Rectal smooth muscle tissue (tissue), 1 donor: ENCODE measurements around the gene C1orf226.
"Not testable (repeated sequence)": the region's sequence is repeated elsewhere in the genome, so short reads cannot be mapped to it uniquely, and the experiment has no call there.

Experiments used
- H3K27ac ChIP-seq: one replicate; pipeline ENCODE4 v1.7.0; 2013; ENCODE audit warnings: low read depth, low read length, inconsistent platforms
- H3K27me3 ChIP-seq: one replicate; pipeline ENCODE4 v1.7.0; 2013; ENCODE audit warnings: low read length; ENCODE audit not compliant: control insufficient read depth, insufficient read depth
- H3K36me3 ChIP-seq: one replicate; pipeline ENCODE4 v1.7.0; 2013; ENCODE audit warnings: low read length; ENCODE audit not compliant: control insufficient read depth, insufficient read depth
- H3K4me1 ChIP-seq: one replicate; pipeline ENCODE4 v1.7.0; 2013; ENCODE audit warnings: low read length; ENCODE audit not compliant: control insufficient read depth, insufficient read depth
- H3K4me3 ChIP-seq: one replicate; pipeline ENCODE4 v1.7.0; 2013; ENCODE audit warnings: low read length
- H3K9ac ChIP-seq: one replicate; pipeline ENCODE4 v1.7.0; 2013; ENCODE audit warnings: low read length

C1orf226 gene, protein sequence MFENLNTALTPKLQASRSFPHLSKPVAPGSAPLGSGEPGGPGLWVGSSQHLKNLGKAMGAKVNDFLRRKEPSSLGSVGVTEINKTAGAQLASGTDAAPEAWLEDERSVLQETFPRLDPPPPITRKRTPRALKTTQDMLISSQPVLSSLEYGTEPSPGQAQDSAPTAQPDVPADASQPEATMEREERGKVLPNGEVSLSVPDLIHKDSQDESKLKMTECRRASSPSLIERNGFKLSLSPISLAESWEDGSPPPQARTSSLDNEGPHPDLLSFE

DNA sequence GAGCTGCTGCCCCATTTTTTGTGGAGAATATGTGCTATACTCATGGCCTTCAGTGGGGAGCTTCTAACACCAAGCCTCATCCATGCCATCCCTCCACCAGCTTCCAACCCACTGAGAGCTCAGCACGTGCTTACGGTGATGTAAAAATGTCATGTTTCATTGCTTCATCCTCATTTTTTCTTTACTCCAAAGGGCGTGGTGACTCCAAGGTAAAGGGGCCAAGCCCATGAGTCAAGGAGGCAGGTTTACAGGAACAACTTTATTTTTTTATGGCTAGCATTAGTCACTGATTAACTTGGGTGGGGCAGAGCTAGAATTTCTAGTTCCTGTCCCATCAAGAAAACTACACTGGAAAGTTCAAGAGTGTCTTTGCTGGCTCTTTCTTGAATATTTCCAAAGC is at the start of gene C1orf226:
Gene C1orf226 (plus strand): TSS at position 346 of the 400 bp plus-strand sequence. CDS start 174 bp downstream, outside the sequence.
- Histone ChIP-seq H3K27ac (no peak within 1 kb of the TSS), H3K4me1 (no peaks in the 10 kb centered on the region), H3K27me3 (no peaks in the 10 kb centered on the region), H3K9ac (no peak within 1 kb of the TSS), H3K4me3 (no peak within 1 kb of the TSS), H3K36me3 (peaks cover 4% of the 10 kb centered on the region)

DNA sequence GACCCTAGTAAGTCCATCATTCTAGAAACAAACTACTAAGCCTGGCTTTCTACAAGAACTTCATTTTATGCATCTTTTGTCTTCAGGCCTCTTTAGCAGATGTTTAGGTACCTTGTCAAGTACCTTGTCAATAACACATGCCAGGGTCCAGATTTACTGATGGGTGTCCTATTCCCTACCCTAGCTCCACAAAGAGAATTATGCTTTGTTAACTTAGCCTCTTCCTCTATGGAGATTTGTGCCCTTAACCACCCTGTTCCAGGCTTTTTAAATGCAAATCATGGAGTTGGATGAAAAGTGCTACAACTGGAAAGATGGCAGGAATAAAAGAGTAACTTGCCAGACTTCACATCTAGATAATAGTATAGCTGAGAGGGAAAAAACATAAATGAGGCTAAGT is 47.5 kb upstream of the C1orf226 start:
- Histone ChIP-seq H3K36me3 (no peaks in the 10 kb centered on the region), H3K27me3 (no peaks in the 10 kb centered on the region), H3K9ac (no peak overlapping the region)

DNA sequence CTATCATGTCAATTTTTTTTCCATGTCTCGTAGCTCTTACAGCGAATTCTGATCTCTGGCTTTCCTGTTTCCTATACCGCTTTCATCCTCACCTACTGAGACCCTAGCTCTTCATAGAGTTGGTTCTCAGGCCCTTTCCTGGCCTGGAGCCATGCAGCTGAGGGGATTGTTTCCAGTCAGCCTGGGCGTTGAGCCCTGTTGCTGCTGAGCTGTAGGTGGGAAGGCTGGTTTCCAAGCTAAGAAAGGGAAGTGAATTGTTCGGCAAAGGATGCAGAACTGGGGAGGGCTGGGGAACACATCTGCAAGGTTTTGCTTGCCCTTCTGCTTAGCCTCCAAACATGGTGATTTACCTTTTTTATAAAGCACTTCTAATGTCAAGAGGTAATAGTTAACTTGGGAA is 46.4 kb upstream of the C1orf226 start:
- no peaks in the 10 kb centered on the region for H3K27me3 ChIP-seq
- H3K9ac ChIP-seq = no peak overlapping the region
- H3K36me3 ChIP-seq = no peaks in the 10 kb centered on the region
- H3K27ac ChIP-seq = no peak overlapping the region
- H3K4me3 ChIP-seq = no peak overlapping the region
- no peaks in the 10 kb centered on the region for H3K4me1 ChIP-seq

More for the DNA sequence above, 47.5 kb upstream of the C1orf226 start:
- no peaks in the 10 kb centered on the region for H3K4me1 ChIP-seq
- no peak overlapping the region for H3K27ac ChIP-seq
- no peak overlapping the region for H3K4me3 ChIP-seq

DNA sequence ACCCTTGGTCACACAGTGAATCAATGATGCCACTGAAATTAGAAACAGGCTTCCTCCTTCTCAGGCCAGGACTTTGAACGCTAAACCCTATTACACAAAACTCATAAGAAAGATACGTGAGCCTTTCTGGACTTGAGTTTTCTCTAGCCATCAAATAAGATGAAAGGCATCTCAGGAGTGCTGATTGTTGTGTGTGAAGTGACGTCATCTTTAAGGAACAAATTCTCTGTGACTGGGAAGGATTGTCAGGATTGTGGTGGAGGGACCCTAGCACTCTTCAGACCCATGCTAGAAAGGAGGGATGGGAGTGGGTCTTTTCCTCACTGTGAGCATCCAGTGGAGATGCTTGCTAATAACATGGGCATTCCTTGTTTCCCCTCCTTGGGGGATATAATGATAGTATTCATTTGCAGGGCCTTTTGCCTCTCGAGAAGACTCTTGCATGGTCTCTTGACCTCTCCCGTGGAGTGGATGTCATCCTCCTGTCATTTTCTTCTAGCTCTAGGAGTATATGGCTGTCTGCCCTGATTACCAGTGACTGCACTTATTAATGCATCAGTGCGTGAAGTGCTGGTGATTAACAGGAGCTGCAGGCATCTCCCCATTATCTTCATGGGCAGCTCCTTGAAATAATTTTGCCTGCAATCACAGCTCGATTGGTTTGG is 44.8 kb upstream of the C1orf226 start:
- no peaks in the 10 kb centered on the region for H3K27me3 ChIP-seq

DNA sequence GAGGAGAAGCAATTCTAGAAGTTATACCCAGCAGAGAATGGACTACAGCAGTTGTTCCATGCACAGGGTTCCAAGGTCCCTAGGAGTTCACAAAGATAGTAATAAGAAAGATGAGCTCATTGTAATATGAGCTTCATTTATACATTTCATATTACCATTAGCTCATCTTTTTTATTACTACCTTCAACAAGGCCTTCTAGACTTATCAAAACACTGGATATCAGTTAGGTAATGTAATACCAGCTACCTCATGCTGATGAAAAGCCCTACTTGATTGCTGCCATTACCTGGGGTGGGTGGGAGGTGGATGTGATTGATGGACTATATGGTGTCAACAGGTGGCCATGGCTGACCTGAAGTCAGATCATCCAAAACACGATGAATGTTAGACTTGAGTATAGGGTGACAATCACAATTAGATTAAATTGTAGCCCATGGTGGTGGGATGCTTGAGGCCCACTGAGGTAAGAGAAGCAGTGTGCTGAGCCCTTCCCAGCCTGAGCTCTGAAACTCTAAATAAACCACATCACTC is 39.0 kb upstream of the C1orf226 start:
- no peaks in the 10 kb centered on the region for H3K27me3 ChIP-seq
- no peak overlapping the region for H3K27ac ChIP-seq
- H3K9ac ChIP-seq = no peak overlapping the region
- no peaks in the 10 kb centered on the region for H3K4me1 ChIP-seq
- H3K4me3 ChIP-seq = no peak overlapping the region
- H3K36me3 ChIP-seq = no peaks in the 10 kb centered on the region

More for the DNA sequence above, 44.8 kb upstream of the C1orf226 start:
- H3K27ac ChIP-seq = no peak overlapping the region
- H3K4me1 ChIP-seq = no peaks in the 10 kb centered on the region
- H3K36me3 ChIP-seq = no peaks in the 10 kb centered on the region
- H3K9ac ChIP-seq = no peak overlapping the region
- no peak overlapping the region for H3K4me3 ChIP-seq

DNA sequence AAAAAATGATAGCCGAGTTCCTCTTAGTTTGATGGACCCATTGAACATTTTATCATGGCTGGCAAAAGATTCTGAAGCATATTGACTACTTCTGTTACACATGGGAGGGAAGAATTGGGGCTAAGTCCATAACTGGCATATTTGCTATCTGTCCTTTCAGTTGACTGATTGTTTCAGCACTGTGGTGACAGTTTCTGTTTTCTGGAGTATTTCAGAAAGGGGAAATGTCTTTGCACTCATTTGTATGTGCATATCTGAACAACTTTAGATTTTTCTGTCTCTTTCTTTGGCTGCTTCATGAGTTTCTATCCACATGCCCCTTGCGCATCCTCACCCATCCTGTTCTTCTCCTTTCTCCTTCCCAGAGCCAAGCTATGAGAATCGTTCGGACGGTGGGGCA is 38.1 kb upstream of the C1orf226 start:
- no peaks in the 10 kb centered on the region for H3K27me3 ChIP-seq
- no peak overlapping the region for H3K27ac ChIP-seq
- no peak overlapping the region for H3K9ac ChIP-seq
- H3K4me3 ChIP-seq = no peak overlapping the region
- H3K36me3 ChIP-seq = no peaks in the 10 kb centered on the region
- no peaks in the 10 kb centered on the region for H3K4me1 ChIP-seq

DNA sequence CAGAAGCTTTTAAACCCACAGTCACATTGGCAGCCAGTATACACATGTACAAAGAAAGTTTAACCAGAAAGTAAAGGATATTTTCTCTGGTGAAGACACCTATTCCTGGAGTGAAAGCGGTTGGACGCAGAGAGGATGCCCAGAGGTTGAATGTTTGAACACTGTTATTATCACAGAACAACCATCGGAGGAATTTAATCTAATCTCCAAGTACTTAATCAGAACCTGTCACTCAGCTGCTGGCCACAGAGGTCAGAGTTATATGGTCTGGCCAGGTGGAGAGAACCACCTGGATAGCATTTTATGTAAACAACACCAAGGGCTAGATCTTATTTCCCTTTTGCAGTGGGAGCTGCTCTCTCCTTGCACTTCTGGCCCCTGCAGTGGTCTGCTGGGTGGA is 34.2 kb upstream of the C1orf226 start:
- H3K9ac ChIP-seq = no peak overlapping the region
- H3K4me3 ChIP-seq = no peak overlapping the region
- H3K36me3 ChIP-seq = no peaks in the 10 kb centered on the region
- H3K27me3 ChIP-seq = no peaks in the 10 kb centered on the region
- no peak overlapping the region for H3K27ac ChIP-seq
- no peaks in the 10 kb centered on the region for H3K4me1 ChIP-seq

DNA sequence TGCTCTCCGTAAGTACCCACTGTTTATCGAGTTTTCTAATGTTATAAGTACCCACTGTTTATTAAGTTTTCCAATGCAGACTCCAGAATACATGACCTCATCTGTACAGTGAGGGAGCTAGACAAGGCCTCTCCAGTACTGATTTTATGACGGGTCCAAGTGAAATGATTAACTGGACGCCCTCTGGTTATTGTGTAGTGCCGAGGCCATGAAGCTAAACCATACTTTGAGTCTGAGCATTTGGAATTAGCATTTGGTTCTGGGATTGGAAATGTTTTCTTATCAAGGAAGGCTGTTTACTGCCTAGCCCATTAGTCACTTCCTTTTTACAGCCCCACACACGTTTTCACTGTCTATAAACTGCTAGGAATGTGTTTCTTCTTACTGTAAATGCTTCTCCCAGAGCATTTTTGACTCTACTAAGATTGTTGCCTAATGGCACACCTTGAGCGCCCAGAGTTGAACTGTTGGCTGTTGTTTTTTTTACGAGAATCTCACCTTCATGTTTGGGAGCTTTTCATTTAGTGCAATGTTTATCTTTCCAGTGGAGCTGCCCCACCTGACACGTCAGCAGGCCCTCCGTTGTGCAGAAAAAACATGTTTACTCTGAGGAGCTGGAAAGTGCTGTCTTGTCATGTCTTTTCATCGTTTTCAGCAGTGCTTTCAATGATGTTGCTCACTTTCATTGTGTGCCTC is 31.7 kb upstream of the C1orf226 start:
- Histone ChIP-seq H3K27ac (no peak overlapping the region), H3K9ac (no peak overlapping the region), H3K27me3 (no peaks in the 10 kb centered on the region), H3K4me1 (no peaks in the 10 kb centered on the region), H3K36me3 (no peaks in the 10 kb centered on the region), H3K4me3 (no peak overlapping the region)

DNA sequence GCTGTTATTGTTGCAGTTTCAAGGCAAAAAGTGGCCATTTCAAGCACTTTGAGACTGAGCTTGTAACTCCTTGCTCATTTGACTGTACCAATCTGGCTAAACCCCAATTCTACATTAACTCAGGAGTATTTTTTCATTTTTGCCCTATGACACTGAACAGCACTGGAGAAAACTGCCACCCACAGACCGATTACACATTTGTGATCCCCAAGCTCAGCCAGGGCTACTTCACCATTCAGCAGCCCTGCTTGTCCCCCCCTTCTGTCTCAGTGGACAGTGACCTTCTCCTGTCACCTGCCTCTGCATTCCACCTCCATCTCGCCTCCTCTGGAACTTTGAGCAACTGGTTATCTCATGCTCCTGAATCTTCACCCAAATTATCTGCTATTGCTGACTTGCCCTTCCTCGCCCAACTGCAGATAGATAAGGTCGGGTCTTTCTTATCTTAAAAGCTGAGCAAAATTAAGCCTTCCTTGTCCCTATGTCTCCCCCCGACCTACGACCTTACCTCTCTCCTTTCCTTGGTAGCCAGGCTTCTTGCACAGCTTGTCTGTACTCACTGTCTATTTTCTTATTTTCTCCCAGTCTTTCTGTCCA is 30.2 kb upstream of the C1orf226 start:
- Histone ChIP-seq H3K4me3 (no peak overlapping the region), H3K36me3 (no peaks in the 10 kb centered on the region), H3K4me1 (no peaks in the 10 kb centered on the region), H3K27me3 (no peaks in the 10 kb centered on the region), H3K27ac (no peak overlapping the region), H3K9ac (no peak overlapping the region)

DNA sequence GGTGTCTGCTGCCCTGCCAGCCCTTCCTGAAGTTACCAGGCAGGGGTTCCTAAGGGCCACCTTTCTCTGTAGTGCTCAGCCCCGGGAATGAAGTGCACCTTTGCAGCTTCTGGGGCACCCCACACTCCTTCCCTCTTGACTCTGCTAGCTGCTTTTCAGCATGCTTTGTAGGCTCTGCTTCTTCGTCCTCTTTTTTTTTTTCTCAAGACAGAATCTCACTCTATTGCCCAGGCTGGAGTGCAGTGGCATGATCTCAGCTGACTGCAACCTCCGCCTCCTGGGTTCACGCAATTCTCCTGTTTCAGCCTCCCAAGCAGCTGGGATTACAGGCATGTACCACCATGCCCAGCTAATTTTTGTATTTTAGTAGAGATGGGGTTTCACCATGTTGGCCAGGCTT is 29.7 kb upstream of the C1orf226 start:
- H3K4me1 ChIP-seq, H3K9ac ChIP-seq, H3K36me3 ChIP-seq, H3K27me3 ChIP-seq, H3K27ac ChIP-seq, H3K4me3 ChIP-seq: not testable (repeated sequence)

DNA sequence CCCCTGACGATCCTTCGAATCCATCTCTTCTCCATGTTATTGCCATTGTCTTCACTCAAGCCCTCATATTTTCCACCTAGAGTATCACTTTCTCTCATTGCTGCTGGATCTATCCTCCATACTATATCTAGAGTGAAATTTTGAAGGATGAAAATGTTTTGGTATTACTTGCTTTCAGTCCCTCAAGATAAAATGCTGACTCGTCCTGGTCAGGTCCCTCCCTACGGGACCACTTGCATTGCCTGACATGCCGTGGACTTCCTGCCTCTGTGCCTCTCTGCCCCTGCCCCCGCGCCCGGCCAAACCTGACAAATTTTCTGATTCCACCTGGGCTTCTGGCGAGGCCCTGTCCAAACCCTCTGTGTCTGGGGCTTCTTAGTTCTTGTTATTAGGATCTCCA is 28.4 kb upstream of the C1orf226 start:
- H3K4me3 ChIP-seq = no peak overlapping the region
- no peak overlapping the region for H3K9ac ChIP-seq
- H3K4me1 ChIP-seq = no peaks in the 10 kb centered on the region
- no peaks in the 10 kb centered on the region for H3K36me3 ChIP-seq
- H3K27ac ChIP-seq = no peak overlapping the region
- no peaks in the 10 kb centered on the region for H3K27me3 ChIP-seq

DNA sequence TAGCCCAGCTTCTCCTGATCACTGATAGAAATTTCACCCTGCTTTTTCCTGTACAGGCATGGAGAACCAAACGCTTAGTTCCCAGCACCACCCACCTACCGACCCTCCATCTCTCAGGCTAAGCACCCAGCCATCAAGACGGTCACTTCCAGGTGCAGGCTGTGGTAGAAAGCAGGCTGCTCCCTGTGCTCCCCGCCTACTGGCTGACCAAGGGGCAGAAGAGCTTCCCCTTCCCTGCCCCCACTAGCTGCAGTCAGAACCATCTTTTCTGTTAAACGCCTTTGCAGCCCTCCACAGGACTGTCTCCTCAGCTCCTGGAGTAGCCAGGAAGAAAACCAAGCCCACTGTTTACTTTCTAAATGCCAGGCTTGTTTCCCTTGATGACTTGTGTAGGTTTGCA is 27.8 kb upstream of the C1orf226 start:
- no peak overlapping the region for H3K9ac ChIP-seq
- no peak overlapping the region for H3K4me3 ChIP-seq
- no peaks in the 10 kb centered on the region for H3K27me3 ChIP-seq
- H3K4me1 ChIP-seq = no peaks in the 10 kb centered on the region
- H3K36me3 ChIP-seq = no peaks in the 10 kb centered on the region
- H3K27ac ChIP-seq = no peak overlapping the region
